Loucy (cell line): ENCODE data around the gene APH1B.

Source experiments
- CTCF ChIP-seq: fragments of 200-600 bp; sonication (generic); conservative IDR thresholded peaks from 2 replicates; pipeline ENCODE4 v1.5.1; 2014; ENCODE audit warnings: mild to moderate bottlenecking, antibody characterized with exemption, low read length
- EZH2phosphoT487 ChIP-seq: fragments of 200-600 bp; IDR thresholded peaks from 2 replicates; pipeline ENCODE4 v1.6.1; 2018; ENCODE audit warnings: antibody characterized with exemption, mild to moderate bottlenecking, moderate library complexity, borderline replicate concordance

GRCh38 chr15:63233667-63234423 is 43.6 kb upstream of the APH1B start:
- no peak for TF ChIP-seq EZH2phosphoT487
- no peak for TF ChIP-seq CTCF
